Measurements from ENCODE around the gene SQSTM1.
A peak's percentile ranks its signal among the peaks of the same experiment; 100 is the strongest.

Gene SQSTM1

GRCh38 chr5:179854356-179854755 lies 33.7 kb downstream of the SQSTM1 start:
- TF ChIP-seq CTCF (conservative IDR thresholded peaks at IDR 0.05; ENCODE audit: low read depth), result no peak
- ChIA-PET CTCF (interaction anchor here (0.7 kb wide), 1 partner anchor 237 kb away, joined by 3 read pairs; no protein-coding TSS in a partner anchor), POLR2A (ENCODE audit: low non-redundant PET) (no interaction called here)
- no peak overlapping the region for H3K27ac ChIP-seq
- no peak for DNase-seq (ENCODE audit: low spot score)

DNA sequence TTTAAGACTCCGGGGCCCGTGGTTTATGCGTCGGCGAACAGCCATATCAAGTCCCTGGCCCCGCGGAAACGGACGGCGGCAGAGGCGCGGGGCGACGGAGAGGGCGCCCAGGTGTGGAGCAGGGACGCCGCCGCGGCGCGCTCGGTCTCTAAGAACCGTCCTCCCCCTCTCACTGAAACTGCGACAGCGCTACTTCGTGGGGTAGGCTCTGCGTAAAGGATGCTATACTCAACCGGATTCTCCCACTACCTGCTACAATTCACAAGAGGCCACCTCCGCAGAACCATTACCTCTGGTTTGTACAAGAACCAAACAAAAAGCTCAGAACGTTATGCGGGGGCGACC lies 37.5 kb downstream of the SQSTM1 start:
- TF ChIP-seq CTCF (conservative IDR thresholded peaks at IDR 0.05; ENCODE audit: low read depth), result no peak
- peak; percentile 67 for DNase-seq (ENCODE audit: low spot score)
- CTCF ChIA-PET, result interaction anchor here (0.6 kb wide), 1 partner anchor 197 kb away, joined by 3 read pairs; no protein-coding TSS in a partner anchor
- POLR2A ChIA-PET (ENCODE audit: low non-redundant PET), result no interaction called here
- peak overlapping the region; percentile 88 for H3K27ac ChIP-seq

- H3K27ac ChIP-seq, result peak within 1 kb of the TSS; percentile 88
- POLR2A ChIA-PET (ENCODE audit: low non-redundant PET), result no interaction called here
- TF ChIP-seq CTCF (conservative IDR thresholded peaks at IDR 0.05; ENCODE audit: low read depth), result no peak
- peak; percentile 95 for DNase-seq (ENCODE audit: low spot score)
- CTCF ChIA-PET, result interaction anchor here (0.6 kb wide), 1 partner anchor 198 kb away, joined by 3 read pairs; no protein-coding TSS in a partner anchor
Measured at GRCh38 chr5:179858586-179859427, 38.1 kb downstream of the SQSTM1 start, which contains the start of gene MRNIP. Gene MRNIP (minus strand): TSS chr5:179858817. CDS start chr5:179858796, 21 bp downstream.

DNA sequence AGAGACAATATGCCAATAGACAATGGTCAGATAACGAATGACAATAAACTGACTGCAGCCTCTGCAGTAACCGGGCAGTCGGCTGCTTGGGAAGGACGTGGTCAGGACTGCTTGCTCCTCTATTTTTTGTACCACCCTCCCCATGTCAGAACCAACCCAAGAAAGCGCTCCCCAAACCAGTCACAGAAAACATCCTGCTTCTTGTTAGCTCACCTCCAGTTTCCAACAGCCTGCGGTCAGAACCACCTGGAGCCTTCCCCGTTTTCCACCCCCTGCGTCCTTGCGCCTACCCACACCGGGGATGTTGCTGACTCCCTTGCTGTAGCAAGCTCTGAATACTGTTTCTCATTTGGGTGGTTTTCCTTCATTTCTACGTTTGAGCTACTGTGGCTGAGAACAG lies 39.6 kb downstream of the SQSTM1 start:
- TF ChIP-seq CTCF (conservative IDR thresholded peaks at IDR 0.05; ENCODE audit: low read depth), result no peak
- ChIA-PET CTCF (no interaction called here), POLR2A (ENCODE audit: low non-redundant PET) (no interaction called here)
- DNase-seq (ENCODE audit: low spot score), result no peak
- peak overlapping the region; percentile 56 for H3K27ac ChIP-seq

DNA sequence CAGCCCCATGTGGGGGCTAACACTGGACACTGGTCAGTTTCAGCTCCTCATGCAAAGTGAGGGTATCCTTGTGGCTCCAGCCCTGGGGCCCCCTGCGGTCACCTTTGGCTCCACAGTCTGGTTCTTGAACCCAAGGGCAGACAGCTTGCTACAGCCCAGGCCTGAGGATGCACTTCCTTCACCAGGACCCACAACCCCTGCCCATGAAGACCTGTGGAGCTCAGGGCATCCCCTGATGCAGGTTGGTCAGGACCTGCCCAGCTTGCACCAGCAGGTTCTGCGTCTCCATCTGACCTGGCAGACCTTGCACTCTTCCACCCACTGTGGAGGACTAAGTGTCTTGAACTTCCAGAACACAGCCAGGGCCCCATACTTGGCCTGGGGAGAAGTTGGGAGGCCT lies 41.6 kb downstream of the SQSTM1 start:
- CTCF ChIA-PET, result interaction anchor here (0.7 kb wide), 1 partner anchor 300 kb away, joined by 4 read pairs; no protein-coding TSS in a partner anchor
- no peak for TF ChIP-seq CTCF (conservative IDR thresholded peaks at IDR 0.05; ENCODE audit: low read depth)

DNA sequence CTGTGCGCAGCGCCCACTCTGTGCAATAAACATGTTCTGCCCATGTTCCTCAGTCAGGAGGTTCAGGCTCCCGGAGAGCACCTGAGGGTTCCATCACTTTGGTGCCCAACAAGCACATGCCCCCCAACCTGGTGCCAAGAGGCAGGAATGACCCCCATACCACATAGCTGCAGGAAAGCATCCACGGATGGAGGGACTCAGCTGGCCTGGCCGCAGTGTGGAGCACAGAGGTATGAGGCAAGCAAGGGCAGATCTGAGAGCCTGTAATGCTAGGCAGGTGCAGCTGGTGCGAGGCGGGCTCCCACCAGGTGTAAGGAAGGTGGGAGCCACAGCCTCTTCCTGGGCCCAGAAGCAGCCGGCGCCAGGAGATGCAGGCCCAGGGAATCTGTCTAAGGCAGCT lies 42.2 kb downstream of the SQSTM1 start:
- TF ChIP-seq CTCF (conservative IDR thresholded peaks at IDR 0.05; ENCODE audit: low read depth), result no peak
- CTCF ChIA-PET, result interaction anchor here (0.7 kb wide), 1 partner anchor 299 kb away, joined by 4 read pairs; no protein-coding TSS in a partner anchor
- POLR2A ChIA-PET (ENCODE audit: low non-redundant PET), result no interaction called here
- DNase-seq (ENCODE audit: low spot score), result no peak
- no peak overlapping the region for H3K27ac ChIP-seq

More for the DNA sequence above, 41.6 kb downstream of the SQSTM1 start:
- POLR2A ChIA-PET (ENCODE audit: low non-redundant PET), result no interaction called here
- no peak for DNase-seq (ENCODE audit: low spot score)
- H3K27ac ChIP-seq, result no peak overlapping the region
